HL-60 (cell line): Measurements from ENCODE around the gene CHST9.
"Not testable (repeated sequence)": the region's sequence is repeated elsewhere in the genome, so short reads cannot be mapped to it uniquely, and the experiment has no call there.

Source experiments
- DNase-seq, 2 experiments: peaks; one replicate each; pipeline ENCODE4 v3.0.0-alpha.2; 2010 to 2020; ENCODE audit warnings: low read depth in 1 of 2, low spot score in 1 of 2
- H3K27ac ChIP-seq: fragments of 250-450 bp; sonication (Bioruptor Pico); replicated peaks from 2 replicates; pipeline ENCODE4 v1.5.1; 2020; ENCODE audit warnings: mild to moderate bottlenecking, moderate library complexity
- H3K27me3 ChIP-seq: fragments of 250-450 bp; sonication (Bioruptor Pico); 2 replicates; pipeline ENCODE4 v1.5.1; 2021; ENCODE audit warnings: mild to moderate bottlenecking, moderate library complexity; ENCODE audit not compliant: insufficient read depth, poor library complexity, severe bottlenecking
- H3K4me3 ChIP-seq: replicated peaks from 2 replicates; pipeline ENCODE4 v1.5.1; 2011; ENCODE audit warnings: mild to moderate bottlenecking, control low read depth, low read length; ENCODE audit not compliant: insufficient read depth
- CTCF ChIP-seq: IDR thresholded peaks from one replicate; pipeline ENCODE4 v1.5.1; 2011; ENCODE audit warnings: low read length, control low read depth, inconsistent platforms; ENCODE audit not compliant: insufficient read depth
- GABPA ChIP-seq: IDR thresholded peaks from 2 replicates; pipeline ENCODE4 v1.6.1; 2012; ENCODE audit warnings: low read depth
- POLR2AphosphoS5 ChIP-seq: IDR thresholded peaks from 2 replicates; pipeline ENCODE4 v1.6.1; 2012; ENCODE audit warnings: low read depth
- REST ChIP-seq: IDR thresholded peaks from 2 replicates; pipeline ENCODE4 v1.6.1; 2012; ENCODE audit warnings: low read depth; ENCODE audit not compliant: insufficient replicate concordance
- SPI1 ChIP-seq: IDR thresholded peaks from 2 replicates; pipeline ENCODE4 v1.6.1; 2012; ENCODE audit warnings: low read depth, mild to moderate bottlenecking, borderline replicate concordance

Gene CHST9

GRCh38 chr18:27165412-27165811 is 19.7 kb downstream of the CHST9 start:
- TF ChIP-seq CTCF (no peak), REST (no peak), GABPA (no peak), POLR2AphosphoS5 (no peak), SPI1 (no peak)
- Histone ChIP-seq H3K27ac (no peak overlapping the region), H3K27me3 (peaks cover 3% of the 10 kb centered on the region), H3K4me3 (no peak overlapping the region)
- no peak for DNase-seq

- H3K27ac ChIP-seq, result no peak overlapping the region
- no peak for DNase-seq
- peaks cover 3% of the 10 kb centered on the region for H3K27me3 ChIP-seq
- TF ChIP-seq GABPA (no peak), CTCF (no peak), REST (no peak), SPI1 (no peak), POLR2AphosphoS5 (no peak)
- H3K4me3 ChIP-seq, result no peak overlapping the region
These were observed 20.2 kb downstream of the CHST9 start for GRCh38 chr18:27164905-27165304.

GRCh38 chr18:27163197-27163716 is 21.9 kb downstream of the CHST9 start:
- H3K27ac ChIP-seq, H3K4me3 ChIP-seq, H3K27me3 ChIP-seq, DNase-seq: not testable (repeated sequence)

- not testable (repeated sequence) for DNase-seq, H3K27ac ChIP-seq, H3K27me3 ChIP-seq, H3K4me3 ChIP-seq
These were observed 35.9 kb downstream of the CHST9 start for GRCh38 chr18:27149240-27149639.

- H3K27me3 ChIP-seq, result no peaks in the 10 kb centered on the region
- no peak for DNase-seq
- H3K27ac ChIP-seq, result no peak overlapping the region
- no peak for TF ChIP-seq CTCF
- no peak for TF ChIP-seq GABPA
- TF ChIP-seq REST, result no peak
- no peak overlapping the region for H3K4me3 ChIP-seq
These were observed 40.4 kb downstream of the CHST9 start for GRCh38 chr18:27144672-27145071.
